Suprapubic skin (tissue), 4 donors: ENCODE measurements around the gene GRIK4. TPM values are rescaled to one million over a fixed set of nuclear protein-coding genes. Genes with fewer than 3 reads are reported as not detected.

Experiments
- DNase-seq, 2 donors: peaks; one replicate each; pipeline ENCODE4 v3.0.0-alpha.2; 2019; ENCODE audit warnings: low spot score in 2 of 2
- H3K27ac ChIP-seq: fragments of 200-600 bp; sonication (generic); one replicate; pipeline ENCODE4 v1.5.1; 2019
- H3K27me3 ChIP-seq: fragments of 200-600 bp; sonication (generic); one replicate; pipeline ENCODE4 v1.5.1; 2019
- H3K36me3 ChIP-seq: fragments of 200-600 bp; sonication (generic); one replicate; pipeline ENCODE4 v1.5.1; 2019
- H3K4me1 ChIP-seq: fragments of 200-600 bp; sonication (generic); one replicate; pipeline ENCODE4 v1.5.1; 2019
- H3K4me3 ChIP-seq: fragments of 200-600 bp; sonication (generic); one replicate; pipeline ENCODE4 v1.5.1; 2019; ENCODE audit warnings: mild to moderate bottlenecking
- H3K9me3 ChIP-seq: fragments of 200-600 bp; sonication (generic); one replicate; pipeline ENCODE4 v1.5.1; 2019
- EP300 ChIP-seq: sonication (generic); formaldehyde crosslinking; IDR thresholded peaks from one replicate; pipeline ENCODE4 v1.6.1; 2017; ENCODE audit warnings: antibody characterized with exemption
- POLR2A ChIP-seq, 2 donors: fragments of 450-650 bp; IDR thresholded peaks; one replicate each; pipeline ENCODE4 v1.6.1; 2017; ENCODE audit warnings: antibody characterized with exemption in 2 of 2, mild to moderate bottlenecking in 2 of 2, moderate library complexity in 2 of 2
- POLR2AphosphoS5 ChIP-seq, 3 donors: sonication (generic); formaldehyde crosslinking; IDR thresholded peaks; one replicate each; pipeline ENCODE4 v1.6.1; 2017; ENCODE audit warnings: antibody characterized with exemption in 3 of 3
- WGBS: methylation state at CpG from one replicate; pipeline ENCODE4 v1.1.5; 2018; 5-methylcytosine and 5-hydroxymethylcytosine counted together
- total RNA-seq, 4 donors: library from RNA; depleted of rRNA; stranded (reverse); fragments of >200 nt; gene quantifications; one replicate each; pipeline ENCODE4 v1.1.0, GENCODE V29; 2016
- TF ChIP-seq, protein P1 (sequence below), 2 donors: fragments of 200-600 bp in 1 of 2; fragments of 450-650 bp in 1 of 2; sonication (generic) in 1 of 2; IDR thresholded peaks; one replicate each; pipeline ENCODE4 v1.5.1; 2016 to 2019; ENCODE audit warnings: antibody characterized with exemption in 2 of 2, mild to moderate bottlenecking in 1 of 2, moderate library complexity in 1 of 2

The GRIK4 gene
- total RNA-seq, 4 donors from 2014 or later, result 0.24 TPM; not detected in 3

DNA sequence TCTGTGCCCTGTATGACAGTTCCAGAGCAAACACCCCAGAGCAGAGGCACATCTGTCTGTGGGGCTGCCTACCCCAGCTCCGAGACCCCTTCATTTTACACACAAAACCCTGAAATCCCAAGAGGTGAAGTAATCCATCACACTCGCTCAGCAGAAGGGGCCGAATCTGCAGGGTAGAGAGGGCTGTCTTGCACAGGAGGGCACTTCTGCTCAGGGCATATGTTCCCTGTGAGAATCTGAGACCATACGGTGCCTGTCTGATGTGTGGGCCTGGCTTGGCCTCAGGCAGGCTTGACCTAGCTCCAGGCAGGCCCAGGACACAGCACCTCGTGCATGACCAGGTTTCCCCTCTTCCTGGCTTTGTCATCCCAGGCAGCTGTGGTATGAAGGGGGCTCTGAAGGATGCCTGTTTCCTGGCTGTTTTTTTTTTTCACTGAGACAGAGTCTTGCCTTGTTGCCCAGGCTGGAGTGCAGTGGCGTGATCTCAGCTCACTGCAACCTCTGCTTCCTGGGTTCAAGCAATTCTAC lies 37.2 kb downstream of the GRIK4 start:
- no peaks in the 10 kb centered on the region for H3K9me3 ChIP-seq
- no peak overlapping the region for H3K27ac ChIP-seq
- no peak for DNase-seq
- WGBS, result 84% methylated on average over 6 of the region's 6 CpGs
- H3K36me3 ChIP-seq, result no peaks in the 10 kb centered on the region
- peaks cover 4% of the 10 kb centered on the region for H3K27me3 ChIP-seq
- no peak overlapping the region for H3K4me3 ChIP-seq
- peaks cover 14% of the 10 kb centered on the region for H3K4me1 ChIP-seq
- no peak for TF ChIP-seq POLR2AphosphoS5 (IDR thresholded peaks at IDR 0.05)

DNA sequence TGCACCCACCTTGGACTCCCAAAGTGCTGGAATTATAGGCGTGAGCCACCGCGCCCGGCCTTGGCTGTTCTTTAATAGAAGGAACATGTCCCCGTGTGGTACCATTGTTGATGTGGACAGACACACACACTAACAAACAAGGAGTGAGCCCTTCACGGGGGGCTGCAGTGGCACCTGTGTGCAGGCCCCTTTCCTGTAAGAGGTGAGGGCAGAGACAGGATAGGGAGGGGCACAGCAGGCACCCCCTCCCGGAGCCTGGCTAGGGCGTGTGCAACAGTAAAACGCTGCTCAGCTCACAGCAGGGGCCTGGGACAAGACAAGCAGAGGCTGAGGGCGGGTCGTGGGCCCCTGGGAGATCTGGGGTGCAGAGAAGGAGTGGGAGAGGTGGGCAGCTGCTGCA lies 37.8 kb downstream of the GRIK4 start:
- WGBS, result 89% methylated on average over 11 of the region's 11 CpGs

DNA sequence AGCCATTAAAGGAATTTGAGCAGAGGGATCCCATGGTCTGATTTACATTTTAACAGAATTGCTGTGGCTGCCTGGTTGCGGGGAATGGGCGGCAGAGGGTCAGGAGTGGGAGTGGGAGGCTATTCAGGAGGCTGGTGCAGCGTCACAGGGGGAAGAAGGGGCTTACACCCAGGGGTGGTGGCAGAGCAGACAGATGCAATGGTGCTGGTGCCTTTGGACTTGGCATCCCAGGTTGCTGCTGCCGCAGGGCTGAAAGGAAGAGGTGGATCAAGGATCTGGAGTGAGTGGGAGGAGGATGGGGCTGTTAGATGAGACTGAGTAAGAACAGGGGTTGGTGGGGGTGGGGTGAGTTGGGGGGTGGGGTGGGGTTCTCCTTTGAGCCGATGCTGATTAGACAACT lies 38.5 kb downstream of the GRIK4 start:
- 85% methylated on average over 5 of the region's 5 CpGs for WGBS
- Histone ChIP-seq H3K9me3 (no peaks in the 10 kb centered on the region), H3K4me3 (no peak overlapping the region), H3K27me3 (peaks cover 4% of the 10 kb centered on the region), H3K36me3 (no peaks in the 10 kb centered on the region), H3K4me1 (peaks cover 14% of the 10 kb centered on the region), H3K27ac (no peak overlapping the region)
- TF ChIP-seq EP300 (no peak), POLR2A (IDR thresholded peaks at IDR 0.05) (no peak), POLR2AphosphoS5 (IDR thresholded peaks at IDR 0.05) (no peak)
- TF ChIP-seq, protein P1, sequence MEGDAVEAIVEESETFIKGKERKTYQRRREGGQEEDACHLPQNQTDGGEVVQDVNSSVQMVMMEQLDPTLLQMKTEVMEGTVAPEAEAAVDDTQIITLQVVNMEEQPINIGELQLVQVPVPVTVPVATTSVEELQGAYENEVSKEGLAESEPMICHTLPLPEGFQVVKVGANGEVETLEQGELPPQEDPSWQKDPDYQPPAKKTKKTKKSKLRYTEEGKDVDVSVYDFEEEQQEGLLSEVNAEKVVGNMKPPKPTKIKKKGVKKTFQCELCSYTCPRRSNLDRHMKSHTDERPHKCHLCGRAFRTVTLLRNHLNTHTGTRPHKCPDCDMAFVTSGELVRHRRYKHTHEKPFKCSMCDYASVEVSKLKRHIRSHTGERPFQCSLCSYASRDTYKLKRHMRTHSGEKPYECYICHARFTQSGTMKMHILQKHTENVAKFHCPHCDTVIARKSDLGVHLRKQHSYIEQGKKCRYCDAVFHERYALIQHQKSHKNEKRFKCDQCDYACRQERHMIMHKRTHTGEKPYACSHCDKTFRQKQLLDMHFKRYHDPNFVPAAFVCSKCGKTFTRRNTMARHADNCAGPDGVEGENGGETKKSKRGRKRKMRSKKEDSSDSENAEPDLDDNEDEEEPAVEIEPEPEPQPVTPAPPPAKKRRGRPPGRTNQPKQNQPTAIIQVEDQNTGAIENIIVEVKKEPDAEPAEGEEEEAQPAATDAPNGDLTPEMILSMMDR (IDR thresholded peaks at IDR 0.05), result no peak
- no peak for DNase-seq

More for the DNA sequence above, 37.8 kb downstream of the GRIK4 start:
- no peak for DNase-seq
- H3K9me3 ChIP-seq, result no peaks in the 10 kb centered on the region
- peaks cover 4% of the 10 kb centered on the region for H3K27me3 ChIP-seq
- no peak for TF ChIP-seq EP300
- no peak for TF ChIP-seq POLR2AphosphoS5 (IDR thresholded peaks at IDR 0.05)
- no peak for TF ChIP-seq POLR2A (IDR thresholded peaks at IDR 0.05)
- TF ChIP-seq, protein P1 (IDR thresholded peaks at IDR 0.05), result no peak
- H3K27ac ChIP-seq, result no peak overlapping the region
- H3K4me1 ChIP-seq, result peaks cover 14% of the 10 kb centered on the region
- H3K36me3 ChIP-seq, result no peaks in the 10 kb centered on the region
- no peak overlapping the region for H3K4me3 ChIP-seq

DNA sequence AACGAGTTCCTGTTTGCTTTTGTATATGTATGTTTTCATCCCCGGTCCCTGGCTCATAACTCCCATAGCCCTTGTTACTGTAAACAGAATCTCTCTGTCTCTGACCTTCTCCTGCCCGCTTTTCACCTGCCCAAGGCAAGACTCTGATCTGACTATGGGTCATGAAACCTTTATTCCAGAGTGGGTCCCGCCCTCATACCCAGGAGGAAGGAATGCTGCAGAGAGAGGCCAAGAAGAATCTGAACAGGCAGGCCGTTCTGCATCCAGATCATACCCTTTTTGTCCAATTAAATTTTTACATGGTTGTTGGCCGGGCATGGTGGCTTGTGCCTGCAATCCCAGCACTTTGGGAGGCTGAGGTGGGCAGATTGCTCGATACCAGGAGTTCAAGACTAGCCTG lies 39.6 kb downstream of the GRIK4 start:
- TF ChIP-seq, protein P1 (IDR thresholded peaks at IDR 0.05), result no peak
- TF ChIP-seq POLR2AphosphoS5 (IDR thresholded peaks at IDR 0.05), result no peak
- TF ChIP-seq EP300, result no peak
- peaks cover 14% of the 10 kb centered on the region for H3K4me1 ChIP-seq
- 81% methylated on average over 7 of the region's 7 CpGs for WGBS
- H3K36me3 ChIP-seq, result no peaks in the 10 kb centered on the region
- no peak for DNase-seq
- H3K27ac ChIP-seq, result no peak overlapping the region
- peaks cover 4% of the 10 kb centered on the region for H3K27me3 ChIP-seq
- no peak overlapping the region for H3K4me3 ChIP-seq
- no peaks in the 10 kb centered on the region for H3K9me3 ChIP-seq

DNA sequence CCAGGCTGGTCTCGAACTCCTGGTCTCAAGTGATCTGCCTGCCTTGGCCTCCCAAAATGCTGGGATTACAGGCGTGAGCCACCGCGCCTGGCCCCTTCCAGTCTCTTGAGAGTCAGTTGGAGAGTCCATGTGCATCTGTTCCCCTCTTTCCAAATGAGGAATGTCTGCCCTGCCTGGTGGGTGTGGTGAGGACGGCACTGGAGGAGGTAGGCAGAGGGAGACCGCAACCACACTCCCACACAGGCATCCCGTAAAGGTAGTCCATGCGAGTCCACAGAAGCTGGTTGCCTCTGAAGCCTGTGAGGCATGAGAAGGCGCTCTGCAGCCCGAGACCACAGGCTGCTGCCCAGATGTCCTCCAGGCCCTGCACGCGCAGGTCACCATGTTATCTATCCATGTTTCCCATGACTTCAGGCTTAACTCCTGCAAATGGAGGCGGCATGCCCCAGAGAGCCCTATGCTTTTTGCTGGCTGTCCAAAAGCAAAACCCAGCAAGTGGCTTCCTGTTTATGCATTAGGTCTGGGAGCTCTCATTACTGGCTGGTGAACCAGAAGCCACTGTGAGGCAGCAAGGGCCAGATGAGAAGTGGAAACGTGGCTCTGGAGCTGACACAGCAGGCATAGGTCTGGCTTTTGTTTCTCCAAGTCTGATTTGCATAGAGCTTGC lies 43.4 kb downstream of the GRIK4 start:
- DNase-seq, result no peak
- no peak overlapping the region for H3K4me3 ChIP-seq
- H3K27me3 ChIP-seq, result no peaks in the 10 kb centered on the region
- no peaks in the 10 kb centered on the region for H3K9me3 ChIP-seq
- WGBS, result 82% methylated on average over 13 of the region's 14 CpGs
- H3K4me1 ChIP-seq, result no peaks in the 10 kb centered on the region
- TF ChIP-seq, protein P1 (IDR thresholded peaks at IDR 0.05), result no peak
- no peak for TF ChIP-seq POLR2AphosphoS5 (IDR thresholded peaks at IDR 0.05)
- TF ChIP-seq EP300, result no peak
- TF ChIP-seq POLR2A (IDR thresholded peaks at IDR 0.05), result no peak
- no peak overlapping the region for H3K27ac ChIP-seq
- no peaks in the 10 kb centered on the region for H3K36me3 ChIP-seq
